Thyroid gland (tissue), 4 donors: ENCODE results near the gene C10orf67.

Experiments used
- CTCF ChIP-seq, 6 experiments: fragments of 200-600 bp in 3 of 6; fragments of 450-650 bp in 3 of 6; sonication (generic) in 3 of 6; IDR thresholded peaks; one replicate each; pipeline ENCODE4 v1.5.1; 2016 to 2019; ENCODE audit warnings: antibody characterized with exemption in 6 of 6, mild to moderate bottlenecking in 2 of 6, inconsistent platforms in 1 of 6, moderate library complexity in 1 of 6
- POLR2A ChIP-seq, 2 donors: fragments of 450-650 bp; IDR thresholded peaks; one replicate each; pipeline ENCODE4 v1.6.1; 2017; ENCODE audit warnings: antibody characterized with exemption in 2 of 2, mild to moderate bottlenecking in 2 of 2, moderate library complexity in 1 of 2

- TF ChIP-seq POLR2A (IDR thresholded peaks at IDR 0.05): no peak
- no peak for TF ChIP-seq CTCF (IDR thresholded peaks at IDR 0.05)
Observed at GRCh38 chr10:23354630-23355279, 10.2 kb upstream of the C10orf67 start.
